Panc1 (cell line): ENCODE measurements around the gene AP5Z1.

ENCODE experiments used
- POLR2AphosphoS5 ChIP-seq: IDR thresholded peaks from 2 replicates; pipeline ENCODE4 v1.6.1; 2012; ENCODE audit warnings: mild to moderate bottlenecking, low read depth, low read length, moderate library complexity
- SIN3A ChIP-seq: IDR thresholded peaks from 2 replicates; pipeline ENCODE4 v1.6.1; 2012; ENCODE audit warnings: low read depth, mild to moderate bottlenecking, low read length, moderate library complexity, borderline replicate concordance; ENCODE audit not compliant: insufficient read depth
- TCF7L2 ChIP-seq: IDR thresholded peaks from 2 replicates; pipeline ENCODE4 v1.6.1; 2011; ENCODE audit warnings: mild to moderate bottlenecking, low read depth, low read length, inconsistent platforms
- TF ChIP-seq, protein P1 (sequence below): fragments of 450-650 bp; IDR thresholded peaks from 2 replicates; pipeline ENCODE4 v1.5.1; 2017; ENCODE audit warnings: mild to moderate bottlenecking
- TF ChIP-seq, protein P2 (sequence below), 2 experiments: IDR thresholded peaks; 2 replicates each; pipeline ENCODE4 v1.6.1; 2011 to 2012; ENCODE audit warnings: low read depth in 2 of 2, control low read depth in 1 of 2, low read length in 1 of 2, mild to moderate bottlenecking in 1 of 2, moderate library complexity in 1 of 2; ENCODE audit not compliant: insufficient read depth in 1 of 2

DNA sequence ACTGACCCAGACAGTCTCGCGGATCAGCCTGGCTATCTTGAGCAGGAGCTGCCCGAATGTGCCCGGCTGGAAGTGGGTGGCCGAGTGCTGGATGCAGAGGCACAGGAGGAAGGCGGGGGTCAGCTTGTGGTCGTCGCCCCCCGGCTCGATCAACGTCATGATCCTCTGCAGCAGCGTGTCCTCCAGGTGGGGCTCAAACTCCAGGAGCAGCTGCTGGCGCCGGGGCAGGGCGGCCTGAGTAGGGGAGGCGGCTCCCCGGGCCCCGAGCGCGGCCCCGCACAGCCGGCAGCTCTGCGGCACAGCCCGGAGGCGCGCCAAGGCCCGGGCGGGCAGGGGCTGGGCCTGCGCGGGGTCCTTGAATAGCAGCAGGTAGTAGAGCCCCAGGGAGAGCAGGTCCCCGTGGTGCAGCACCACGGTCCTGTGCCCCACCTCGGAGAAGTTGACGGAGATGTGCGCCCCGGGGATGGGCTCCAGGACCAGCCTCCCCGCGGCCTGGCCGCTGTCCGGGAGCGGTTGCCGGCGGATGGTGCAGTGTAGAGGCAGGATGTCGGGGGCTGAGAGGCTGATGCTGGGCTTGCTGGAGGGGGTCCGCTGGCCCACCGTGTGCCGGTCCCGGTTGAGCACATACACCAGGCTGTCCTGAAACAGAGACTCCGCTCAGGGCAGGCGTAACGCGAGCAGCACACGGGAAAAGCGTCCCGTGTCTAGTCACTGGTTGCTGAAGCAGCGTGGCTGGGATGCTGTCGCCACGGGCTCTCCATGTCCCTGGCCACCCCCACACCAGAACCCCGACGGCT lies 59.4 kb downstream of the AP5Z1 start:
- TF ChIP-seq, protein P1, sequence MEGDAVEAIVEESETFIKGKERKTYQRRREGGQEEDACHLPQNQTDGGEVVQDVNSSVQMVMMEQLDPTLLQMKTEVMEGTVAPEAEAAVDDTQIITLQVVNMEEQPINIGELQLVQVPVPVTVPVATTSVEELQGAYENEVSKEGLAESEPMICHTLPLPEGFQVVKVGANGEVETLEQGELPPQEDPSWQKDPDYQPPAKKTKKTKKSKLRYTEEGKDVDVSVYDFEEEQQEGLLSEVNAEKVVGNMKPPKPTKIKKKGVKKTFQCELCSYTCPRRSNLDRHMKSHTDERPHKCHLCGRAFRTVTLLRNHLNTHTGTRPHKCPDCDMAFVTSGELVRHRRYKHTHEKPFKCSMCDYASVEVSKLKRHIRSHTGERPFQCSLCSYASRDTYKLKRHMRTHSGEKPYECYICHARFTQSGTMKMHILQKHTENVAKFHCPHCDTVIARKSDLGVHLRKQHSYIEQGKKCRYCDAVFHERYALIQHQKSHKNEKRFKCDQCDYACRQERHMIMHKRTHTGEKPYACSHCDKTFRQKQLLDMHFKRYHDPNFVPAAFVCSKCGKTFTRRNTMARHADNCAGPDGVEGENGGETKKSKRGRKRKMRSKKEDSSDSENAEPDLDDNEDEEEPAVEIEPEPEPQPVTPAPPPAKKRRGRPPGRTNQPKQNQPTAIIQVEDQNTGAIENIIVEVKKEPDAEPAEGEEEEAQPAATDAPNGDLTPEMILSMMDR = no peak
- TF ChIP-seq POLR2AphosphoS5 (no peak), SIN3A (no peak), TCF7L2 (no peak)
- TF ChIP-seq, protein P2, sequence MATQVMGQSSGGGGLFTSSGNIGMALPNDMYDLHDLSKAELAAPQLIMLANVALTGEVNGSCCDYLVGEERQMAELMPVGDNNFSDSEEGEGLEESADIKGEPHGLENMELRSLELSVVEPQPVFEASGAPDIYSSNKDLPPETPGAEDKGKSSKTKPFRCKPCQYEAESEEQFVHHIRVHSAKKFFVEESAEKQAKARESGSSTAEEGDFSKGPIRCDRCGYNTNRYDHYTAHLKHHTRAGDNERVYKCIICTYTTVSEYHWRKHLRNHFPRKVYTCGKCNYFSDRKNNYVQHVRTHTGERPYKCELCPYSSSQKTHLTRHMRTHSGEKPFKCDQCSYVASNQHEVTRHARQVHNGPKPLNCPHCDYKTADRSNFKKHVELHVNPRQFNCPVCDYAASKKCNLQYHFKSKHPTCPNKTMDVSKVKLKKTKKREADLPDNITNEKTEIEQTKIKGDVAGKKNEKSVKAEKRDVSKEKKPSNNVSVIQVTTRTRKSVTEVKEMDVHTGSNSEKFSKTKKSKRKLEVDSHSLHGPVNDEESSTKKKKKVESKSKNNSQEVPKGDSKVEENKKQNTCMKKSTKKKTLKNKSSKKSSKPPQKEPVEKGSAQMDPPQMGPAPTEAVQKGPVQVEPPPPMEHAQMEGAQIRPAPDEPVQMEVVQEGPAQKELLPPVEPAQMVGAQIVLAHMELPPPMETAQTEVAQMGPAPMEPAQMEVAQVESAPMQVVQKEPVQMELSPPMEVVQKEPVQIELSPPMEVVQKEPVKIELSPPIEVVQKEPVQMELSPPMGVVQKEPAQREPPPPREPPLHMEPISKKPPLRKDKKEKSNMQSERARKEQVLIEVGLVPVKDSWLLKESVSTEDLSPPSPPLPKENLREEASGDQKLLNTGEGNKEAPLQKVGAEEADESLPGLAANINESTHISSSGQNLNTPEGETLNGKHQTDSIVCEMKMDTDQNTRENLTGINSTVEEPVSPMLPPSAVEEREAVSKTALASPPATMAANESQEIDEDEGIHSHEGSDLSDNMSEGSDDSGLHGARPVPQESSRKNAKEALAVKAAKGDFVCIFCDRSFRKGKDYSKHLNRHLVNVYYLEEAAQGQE (IDR thresholded peaks at IDR 0.05; ENCODE audit: insufficient read depth in 1 of 2, low read depth in 2 of 2, low read length in 1 of 2) = no peak
